Activated B cell treated with CpG ODN at 0.5 μM for 24 hours (primary cell): ENCODE results near the gene PLEKHA7. TPM values are rescaled to one million over a fixed set of nuclear protein-coding genes. Genes with fewer than 3 reads are reported as not detected.

Experiments used
- ATAC-seq: fragments of 200-7000 bp; cut with Tn5 transposase; one replicate; pipeline ENCODE4 v1.10.0; 2021; ENCODE audit warnings: low read depth, mild to moderate bottlenecking, moderate library complexity
- CTCF ChIA-PET: fragments of 350-600 bp; sonication (Branson Sonifier 250); formaldehyde crosslinking; loops from one replicate; lab custom pipeline; 2021; ENCODE audit warnings: antibody characterized with exemption; lab: Charles Lee
- POLR2A ChIA-PET: fragments of 350-600 bp; sonication (Branson Sonifier 250); formaldehyde crosslinking; loops from one replicate; lab custom pipeline; 2021; ENCODE audit warnings: antibody characterized with exemption; lab: Charles Lee
- DNase-seq: peaks from one replicate; pipeline ENCODE4 v3.0.0; 2022
- H3K27ac Mint-ChIP-seq: one replicate; pipeline ENCODE4 v1.8.0; 2020; ENCODE audit warnings: mixed read lengths
- H3K27me3 Mint-ChIP-seq: one replicate; pipeline ENCODE4 v1.8.0; 2021; ENCODE audit warnings: mixed read lengths
- H3K36me3 Mint-ChIP-seq: one replicate; pipeline ENCODE4 v1.8.0; 2021; ENCODE audit warnings: low read depth, mixed read lengths
- H3K4me1 Mint-ChIP-seq: one replicate; pipeline ENCODE4 v1.8.0; 2021; ENCODE audit warnings: mixed read lengths
- H3K4me3 Mint-ChIP-seq: one replicate; pipeline ENCODE4 v1.8.0; 2020; ENCODE audit warnings: mild to moderate bottlenecking, mixed read lengths
- H3K9me3 Mint-ChIP-seq: one replicate; pipeline ENCODE4 v1.8.0; 2020; ENCODE audit warnings: mixed read lengths
- intact Hi-C: fragments of 100-400 bp; cut with micrococcal nuclease; formaldehyde crosslinking; loops from one replicate; pipeline ENCODE4 v1.15.1; 2024
- total RNA-seq: library from RNA; stranded (reverse); gene quantifications from 2 replicates; pipeline ENCODE4 v1.2.3, GENCODE V29; 2022
- TF ChIP-seq, protein P1 (sequence below): fragments of 200-600 bp; IDR thresholded peaks from one replicate; pipeline ENCODE4 v1.8.0; 2022; ENCODE audit warnings: antibody characterized with exemption, mild to moderate bottlenecking

PLEKHA7 gene
- total RNA-seq, 1 donor from 2014 or later: 4.9 TPM

DNA sequence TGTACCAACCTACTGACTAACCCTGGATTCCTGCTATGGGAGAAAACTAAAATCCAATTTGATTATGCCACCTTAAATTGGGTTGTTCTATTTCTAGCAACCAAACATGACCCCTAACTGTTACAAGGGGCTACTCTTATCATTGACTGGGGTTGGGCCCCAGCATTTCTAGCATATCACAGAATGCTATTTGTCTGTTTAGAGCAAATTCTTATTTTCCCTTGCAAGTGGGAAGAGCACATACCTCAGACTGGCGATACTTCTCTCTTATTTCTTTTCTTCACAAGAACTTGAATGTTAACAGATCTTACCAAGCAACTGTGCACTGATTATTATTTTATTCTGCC, 182.0 kb downstream of the PLEKHA7 start:
- Mint-ChIP-seq H3K36me3 (no peaks in the 10 kb centered on the region), H3K4me3 (no peak overlapping the region), H3K9me3 (no peaks in the 10 kb centered on the region), H3K27ac (no peak overlapping the region), H3K4me1 (no peaks in the 10 kb centered on the region), H3K27me3 (no peaks in the 10 kb centered on the region)
- intact Hi-C loops: no loop called here
- ATAC-seq: no peak
- no peak for DNase-seq
- TF ChIP-seq, protein P1, sequence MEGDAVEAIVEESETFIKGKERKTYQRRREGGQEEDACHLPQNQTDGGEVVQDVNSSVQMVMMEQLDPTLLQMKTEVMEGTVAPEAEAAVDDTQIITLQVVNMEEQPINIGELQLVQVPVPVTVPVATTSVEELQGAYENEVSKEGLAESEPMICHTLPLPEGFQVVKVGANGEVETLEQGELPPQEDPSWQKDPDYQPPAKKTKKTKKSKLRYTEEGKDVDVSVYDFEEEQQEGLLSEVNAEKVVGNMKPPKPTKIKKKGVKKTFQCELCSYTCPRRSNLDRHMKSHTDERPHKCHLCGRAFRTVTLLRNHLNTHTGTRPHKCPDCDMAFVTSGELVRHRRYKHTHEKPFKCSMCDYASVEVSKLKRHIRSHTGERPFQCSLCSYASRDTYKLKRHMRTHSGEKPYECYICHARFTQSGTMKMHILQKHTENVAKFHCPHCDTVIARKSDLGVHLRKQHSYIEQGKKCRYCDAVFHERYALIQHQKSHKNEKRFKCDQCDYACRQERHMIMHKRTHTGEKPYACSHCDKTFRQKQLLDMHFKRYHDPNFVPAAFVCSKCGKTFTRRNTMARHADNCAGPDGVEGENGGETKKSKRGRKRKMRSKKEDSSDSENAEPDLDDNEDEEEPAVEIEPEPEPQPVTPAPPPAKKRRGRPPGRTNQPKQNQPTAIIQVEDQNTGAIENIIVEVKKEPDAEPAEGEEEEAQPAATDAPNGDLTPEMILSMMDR: no peak
- POLR2A ChIA-PET: no interaction called here
- CTCF ChIA-PET: interaction anchor here (1.6 kb wide), 1 partner anchor 231 kb away, joined by 4 read pairs; no protein-coding TSS in a partner anchor

DNA sequence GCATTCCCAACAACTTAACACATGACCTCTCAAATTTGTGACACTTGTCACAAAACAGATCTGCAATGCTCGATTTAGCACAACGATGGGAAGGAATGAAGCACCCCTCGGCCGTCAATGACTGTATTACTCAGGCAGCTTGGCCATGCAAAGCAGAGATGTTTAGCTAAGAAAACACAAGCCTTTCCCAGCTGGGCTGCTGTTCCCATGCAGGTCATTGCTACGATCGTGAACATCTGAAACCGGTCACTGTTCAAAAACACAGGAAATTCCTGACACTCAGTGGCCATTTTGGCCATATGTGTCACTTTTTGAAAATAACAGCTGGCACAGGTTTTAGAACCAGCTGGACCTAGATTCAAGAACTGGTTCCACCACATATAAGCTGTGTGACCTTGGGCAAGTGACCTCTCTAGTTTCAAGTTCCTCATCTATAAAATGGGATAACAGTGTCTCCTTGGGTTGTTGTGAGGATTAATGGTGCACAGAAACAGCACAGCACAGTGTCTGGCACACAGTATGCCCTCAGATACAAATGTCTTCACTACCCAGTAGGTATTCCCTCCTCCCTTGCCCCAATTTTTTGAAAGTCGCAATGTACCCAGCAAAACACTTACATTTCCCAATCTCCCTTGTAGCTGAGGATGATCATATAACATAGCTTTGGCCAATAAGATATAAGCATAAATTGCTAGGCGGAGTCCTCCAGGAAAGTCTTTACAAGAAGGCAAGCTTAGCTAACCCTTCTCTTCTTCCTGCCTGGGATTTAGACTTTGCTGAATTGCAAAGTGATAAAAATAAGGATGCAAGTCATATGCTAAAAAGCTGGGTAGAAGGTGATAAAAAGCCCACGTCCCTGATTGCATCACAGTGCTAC, 182.7 kb downstream of the PLEKHA7 start:
- no peaks in the 10 kb centered on the region for H3K9me3 Mint-ChIP-seq
- ATAC-seq (no peak), DNase-seq (no peak)
- H3K27ac Mint-ChIP-seq: no peak overlapping the region
- ChIA-PET CTCF (interaction anchor here (1.0 to 1.6 kb wide), 3 partner anchors 11 to 232 kb away, joined by 3 to 4 read pairs (median 4); no protein-coding TSS in a partner anchor), POLR2A (no interaction called here)
- no peaks in the 10 kb centered on the region for H3K36me3 Mint-ChIP-seq
- H3K4me1 Mint-ChIP-seq: no peaks in the 10 kb centered on the region
- intact Hi-C loops: no loop called here
- no peak overlapping the region for H3K4me3 Mint-ChIP-seq
- H3K27me3 Mint-ChIP-seq: no peaks in the 10 kb centered on the region
- TF ChIP-seq, protein P1: no peak

DNA sequence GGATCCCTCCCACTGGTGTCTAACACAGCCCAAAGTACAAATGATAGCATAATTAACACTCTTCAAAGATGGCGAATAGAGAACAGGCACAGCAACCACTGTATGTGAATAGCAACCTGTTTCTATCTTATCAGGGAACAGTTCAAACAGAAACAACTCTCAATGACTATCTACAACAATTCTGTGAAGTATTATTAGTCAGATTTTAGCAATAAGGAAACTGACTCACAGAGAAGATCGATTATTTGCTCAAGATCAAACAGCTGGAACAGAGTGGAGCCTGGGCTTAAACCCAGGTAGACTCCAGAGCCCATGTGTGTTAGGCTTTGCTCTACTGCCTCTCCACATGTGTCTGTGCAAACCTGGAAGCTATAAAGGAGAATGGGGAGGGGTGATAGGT, 187.1 kb downstream of the PLEKHA7 start:
- Mint-ChIP-seq H3K27me3 (no peaks in the 10 kb centered on the region), H3K36me3 (no peaks in the 10 kb centered on the region), H3K9me3 (no peaks in the 10 kb centered on the region), H3K4me3 (no peak overlapping the region), H3K27ac (no peak overlapping the region), H3K4me1 (no peaks in the 10 kb centered on the region)
- ATAC-seq (no peak), DNase-seq (no peak)
- ChIA-PET POLR2A (interaction anchor here (0.6 to 0.7 kb wide), 2 partner anchors 250 to 373 kb away, joined by 4 to 7 read pairs; partner anchors contain the start of gene RPS13), CTCF (interaction anchor here (0.6 kb wide), 1 partner anchor 44 kb away, joined by 3 read pairs; no protein-coding TSS in a partner anchor)
- TF ChIP-seq, protein P1: no peak
- intact Hi-C loops: no loop called here

DNA sequence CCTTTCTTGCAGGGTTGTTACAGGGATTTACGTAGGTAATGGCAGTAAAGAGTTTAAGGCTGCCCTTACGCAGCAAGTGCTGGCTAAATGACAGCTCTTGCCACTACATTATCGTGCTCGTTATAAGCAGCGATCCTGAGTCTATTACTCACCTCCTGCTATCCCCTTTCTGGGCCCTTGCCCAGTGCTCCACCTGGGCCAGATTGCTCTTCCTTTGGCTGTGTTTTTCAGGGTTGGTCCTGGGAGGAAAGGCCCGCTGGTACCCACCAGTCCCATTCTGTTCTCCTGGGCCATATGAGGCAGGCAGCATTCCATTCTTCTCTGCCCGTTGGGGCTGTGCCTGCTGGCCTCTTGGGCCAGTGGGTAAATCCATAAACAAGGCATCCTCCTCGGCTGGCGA, 188.2 kb downstream of the PLEKHA7 start:
- TF ChIP-seq, protein P1: no peak
- intact Hi-C loops: no loop called here
- DNase-seq (no peak), ATAC-seq (no peak)
- no peak overlapping the region for H3K4me3 Mint-ChIP-seq
- H3K27me3 Mint-ChIP-seq: no peaks in the 10 kb centered on the region
- H3K36me3 Mint-ChIP-seq: no peaks in the 10 kb centered on the region
- ChIA-PET POLR2A (interaction anchor here (0.5 kb wide), 1 partner anchor 63 kb away, joined by 3 read pairs; no protein-coding TSS in a partner anchor), CTCF (interaction anchor here (0.8 kb wide), 1 partner anchor 347 kb away, joined by 3 read pairs; no protein-coding TSS in a partner anchor)
- H3K9me3 Mint-ChIP-seq: no peaks in the 10 kb centered on the region
- no peaks in the 10 kb centered on the region for H3K4me1 Mint-ChIP-seq
- no peak overlapping the region for H3K27ac Mint-ChIP-seq

DNA sequence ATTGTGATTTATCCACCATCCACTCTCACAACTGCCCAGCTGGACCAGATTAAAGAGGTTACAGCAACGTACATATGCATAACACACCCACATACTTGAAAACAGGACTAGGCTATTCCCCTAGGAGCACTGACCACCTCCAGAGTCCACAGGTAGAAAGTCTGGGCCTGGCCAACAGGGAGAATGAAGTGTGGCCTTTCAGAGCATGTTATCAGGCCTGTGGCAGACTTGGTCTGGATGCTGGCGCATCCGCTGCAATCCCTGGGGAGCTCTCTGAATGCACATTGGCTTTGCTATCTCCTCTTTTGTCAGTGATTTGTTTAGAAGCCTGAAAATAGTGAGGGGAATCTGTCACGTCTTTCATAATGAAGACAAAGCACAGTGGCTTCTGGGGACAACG, 189.1 kb downstream of the PLEKHA7 start:
- CTCF ChIA-PET: interaction anchor here (0.8 to 1.4 kb wide), 2 partner anchors 238 to 348 kb away, joined by 3 read pairs; no protein-coding TSS in a partner anchor

More for the DNA sequence above, 189.1 kb downstream of the PLEKHA7 start:
- peaks cover 6% of the 10 kb centered on the region for H3K4me1 Mint-ChIP-seq
- POLR2A ChIA-PET: no interaction called here
- ATAC-seq (no peak), DNase-seq (no peak)
- TF ChIP-seq, protein P1: no peak
- H3K9me3 Mint-ChIP-seq: no peaks in the 10 kb centered on the region
- intact Hi-C loops: no loop called here
- no peaks in the 10 kb centered on the region for H3K27me3 Mint-ChIP-seq
- H3K4me3 Mint-ChIP-seq: no peak overlapping the region
- H3K36me3 Mint-ChIP-seq: no peaks in the 10 kb centered on the region
- no peak overlapping the region for H3K27ac Mint-ChIP-seq
